Stimulated activated CD8-positive, alpha-beta memory T cell treated with anti-CD3 and anti-CD28 coated beads, Interleukin-4, amount 100 ng/mL, for 48 hours (primary cell): ENCODE measurements around the gene NDUFAF7.
"Not testable (repeated sequence)": the region's sequence is repeated elsewhere in the genome, so short reads cannot be mapped to it uniquely, and the experiment has no call there.

ENCODE experiments used
- DNase-seq: peaks from one replicate; pipeline ENCODE4 v3.0.0-alpha.2; 2020

Gene NDUFAF7

DNA sequence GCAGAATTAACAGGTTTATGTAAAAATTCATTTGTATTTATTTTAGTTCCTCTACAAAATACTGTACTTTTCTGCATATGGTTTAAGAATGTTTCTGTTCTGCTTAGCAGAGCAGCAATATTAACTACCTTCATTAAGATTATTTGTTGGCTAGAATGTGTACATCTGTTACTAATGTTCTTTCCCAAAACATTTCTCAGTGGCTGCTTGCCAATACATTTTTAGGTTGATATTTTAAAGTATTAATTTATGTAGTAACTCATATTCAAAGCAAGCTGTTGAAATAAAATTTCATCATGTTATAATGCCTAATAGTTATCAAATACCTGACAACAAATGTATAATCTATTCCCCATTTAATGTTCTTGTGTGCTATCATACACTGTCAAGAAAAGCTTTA, 52.9 kb downstream of the NDUFAF7 start:
- DNase-seq, result no peak

DNA sequence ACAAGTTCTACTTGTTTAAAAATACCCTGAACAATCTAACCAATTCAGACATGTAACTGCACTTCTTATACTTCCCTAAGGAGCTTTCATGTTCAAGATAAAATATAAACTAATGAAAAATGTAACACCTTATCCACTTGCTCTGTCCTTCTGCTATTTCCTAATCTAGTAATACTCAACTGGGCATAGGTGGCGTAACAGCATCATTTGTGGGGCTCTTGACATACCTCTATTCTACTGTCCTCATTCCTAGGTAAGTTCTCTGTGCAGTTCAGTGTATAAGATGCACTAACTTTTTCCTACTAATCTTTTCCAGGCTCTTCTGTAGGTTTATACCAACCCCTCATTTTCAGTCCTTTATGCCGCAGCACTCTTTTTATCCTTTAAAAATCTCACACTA, 56.5 kb downstream of the NDUFAF7 start:
- no peak for DNase-seq

DNA sequence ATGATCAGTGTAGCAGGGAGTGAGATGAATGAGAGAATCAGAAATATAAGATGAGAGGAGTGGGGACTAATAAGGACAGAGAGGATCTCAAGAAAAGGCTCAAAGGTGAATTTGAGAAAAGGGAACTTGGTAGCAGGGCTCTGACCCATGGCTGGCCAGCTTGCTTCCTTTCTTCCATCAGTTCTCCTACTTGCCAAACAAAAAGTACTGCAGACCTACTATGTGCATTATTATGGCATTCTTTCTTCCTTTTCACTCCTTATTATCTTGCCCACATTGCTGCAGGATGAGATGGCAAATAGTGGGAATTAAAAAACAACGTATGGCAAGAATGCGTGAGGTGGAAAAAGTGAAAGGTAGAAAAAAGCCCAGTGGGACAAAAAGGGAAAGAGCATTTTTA, 60.2 kb downstream of the NDUFAF7 start:
- no peak for DNase-seq

DNA sequence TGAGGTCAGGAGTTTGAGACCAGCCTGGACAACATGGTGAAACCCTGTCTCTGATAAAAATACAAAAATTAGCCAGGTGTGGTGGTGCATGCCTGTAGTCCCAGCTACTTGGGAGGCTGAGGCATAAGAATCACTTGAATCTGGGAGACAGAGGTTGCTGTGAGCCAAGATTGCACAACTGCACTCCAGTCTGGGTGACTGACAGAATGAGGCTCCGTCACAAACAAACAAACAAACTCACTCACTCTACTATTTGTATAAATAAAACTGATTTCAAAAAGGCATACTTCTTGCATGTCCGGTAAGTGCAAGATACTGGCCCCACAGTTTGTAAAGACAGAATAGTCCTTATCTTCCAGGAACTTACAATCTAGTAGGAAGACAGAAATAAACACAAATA, 63.4 kb downstream of the NDUFAF7 start:
- not testable (repeated sequence) for DNase-seq

DNA sequence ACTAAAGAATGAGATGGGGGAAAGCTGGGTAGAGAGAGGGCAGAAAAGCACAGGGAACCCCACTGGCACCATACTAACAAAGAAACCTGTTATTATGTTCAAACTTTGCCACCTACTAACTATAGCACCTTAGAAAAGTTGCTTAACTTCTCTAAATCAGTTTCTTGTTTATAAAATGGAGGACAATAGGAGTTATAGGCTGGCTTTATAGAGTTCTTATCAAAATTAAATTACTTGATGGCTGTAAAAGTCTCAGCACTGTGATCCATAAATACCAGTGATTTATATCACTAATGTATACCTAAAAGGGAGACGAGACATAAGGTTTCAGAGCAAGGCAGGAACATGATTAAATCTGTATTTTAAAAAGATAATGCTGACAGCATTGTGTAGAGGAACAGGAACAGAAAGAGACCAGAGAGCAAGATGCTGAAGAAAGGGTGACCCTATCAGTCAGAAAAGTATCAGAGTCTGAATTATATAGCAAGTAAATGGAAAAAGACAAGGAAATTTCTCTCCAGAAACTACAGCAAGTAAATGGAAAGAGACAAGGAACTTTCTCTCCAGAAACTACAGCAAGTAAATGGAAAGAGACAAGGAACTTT, 64.1 kb downstream of the NDUFAF7 start:
- no peak for DNase-seq

DNA sequence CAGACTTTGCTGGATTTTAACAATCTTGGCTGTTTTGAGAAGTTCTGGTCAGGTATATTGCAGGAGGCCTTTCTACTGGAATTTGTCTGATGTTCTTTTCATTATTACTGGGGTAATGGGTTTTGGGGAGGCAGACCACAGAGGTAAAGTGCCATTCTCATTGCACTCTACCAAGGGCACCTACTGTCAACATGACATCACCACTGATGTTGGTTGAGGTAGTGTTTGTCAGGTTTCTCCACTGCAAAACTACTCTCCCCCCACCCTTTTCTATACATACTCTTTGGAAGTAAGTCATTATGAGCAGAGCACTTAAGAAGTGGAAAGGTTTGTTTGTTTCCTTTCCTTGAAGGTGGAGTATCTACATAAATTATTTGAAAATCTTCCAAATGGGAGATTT, 66.2 kb downstream of the NDUFAF7 start:
- DNase-seq, result no peak
